Tibial nerve (tissue), 3 donors: ENCODE measurements around the gene SRPK2.

Experiments used
- CTCF ChIP-seq, 5 experiments: fragments of 200-600 bp in 3 of 5; fragments of 450-650 bp in 2 of 5; sonication (generic) in 3 of 5; IDR thresholded peaks; one replicate each; pipeline ENCODE4 v1.5.1; 2016 to 2019; ENCODE audit warnings: antibody characterized with exemption in 5 of 5, mild to moderate bottlenecking in 3 of 5, moderate library complexity in 2 of 5
- POLR2A ChIP-seq, 2 donors: fragments of 450-650 bp; IDR thresholded peaks; one replicate each; pipeline ENCODE4 v1.6.1; 2017; ENCODE audit warnings: antibody characterized with exemption in 2 of 2, mild to moderate bottlenecking in 2 of 2, moderate library complexity in 2 of 2

DNA sequence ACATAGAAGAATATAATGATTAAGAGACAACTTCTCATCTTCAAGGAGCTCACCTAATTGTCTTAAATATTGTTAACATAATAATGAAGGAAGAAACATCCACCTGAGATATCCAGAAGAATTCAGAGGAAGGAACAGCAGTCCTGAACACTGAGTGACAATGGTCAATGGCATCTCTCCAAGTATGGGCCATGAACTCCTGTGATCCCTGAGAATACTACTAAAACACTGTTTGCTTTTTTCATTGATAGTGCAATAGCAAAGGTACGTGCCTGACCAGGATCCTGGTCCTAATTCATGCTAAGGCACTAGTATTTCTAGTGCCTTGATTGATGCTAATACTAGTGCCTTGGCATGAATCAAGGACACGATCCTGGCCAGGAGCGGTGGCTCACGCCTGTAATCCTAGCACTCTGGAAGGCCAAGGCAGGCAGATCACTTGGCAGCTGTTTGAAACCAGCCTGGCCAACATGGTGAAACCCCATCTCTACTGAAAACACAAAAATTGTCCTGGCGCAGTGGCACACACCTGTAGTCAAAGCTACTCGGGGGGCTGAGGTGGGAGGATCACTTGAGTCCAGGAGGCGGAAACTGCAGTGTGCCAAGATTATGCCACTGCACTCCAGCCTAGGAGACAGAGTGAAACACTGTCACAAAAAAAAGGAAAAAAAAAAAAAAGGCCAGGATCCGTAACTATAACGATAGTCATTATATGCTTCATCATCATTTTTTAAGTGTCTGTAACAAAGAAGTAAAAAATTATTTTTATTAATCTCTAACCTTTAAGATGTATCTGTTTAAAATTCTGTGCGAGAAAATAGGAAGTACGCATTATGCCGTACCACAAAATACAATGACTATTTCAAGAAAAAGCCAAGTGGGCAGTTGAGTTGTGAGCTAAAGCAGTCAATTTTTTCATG, 49.1 kb downstream of the SRPK2 start:
- no peak for TF ChIP-seq CTCF (IDR thresholded peaks at IDR 0.05)
- no peak for TF ChIP-seq POLR2A (IDR thresholded peaks at IDR 0.05)
